ENCODE data around the gene TTC7B. TPM values are rescaled to one million over a fixed set of nuclear protein-coding genes. Genes with fewer than 3 reads are reported as not detected.

The TTC7B gene
- total RNA-seq, 4 donors from 2014 or later = 3.3 to 18.1 (median 10.0) TPM

- DNase-seq = no peak
- H3K36me3 ChIP-seq = peaks cover 0 to 14% (median 0%) of the 10 kb centered on the region in 3 donors
- H3K4me3 ChIP-seq = no peak overlapping the region
- 94 to 96% methylated on average over 6 of the region's 6 CpGs for WGBS, 2 donors
- intact Hi-C loops (cut with DNase I) = no loop called here
- no peaks in the 10 kb centered on the region for H3K27me3 ChIP-seq
- H3K27ac ChIP-seq = peak overlapping the region in 2 of 4 donors; percentile 33 to 44
- no peak for TF ChIP-seq POLR2A (IDR thresholded peaks at IDR 0.05)
- TF ChIP-seq CTCF (IDR thresholded peaks at IDR 0.05) = no peak
- peaks cover 0 to 42% (median 12%) of the 10 kb centered on the region in 3 donors for H3K4me1 ChIP-seq
- no peaks in the 10 kb centered on the region for H3K9me3 ChIP-seq
Measured at GRCh38 chr14:90645842-90646443, 170.3 kb downstream of the TTC7B start.

GRCh38 chr14:90644882-90645281 is 171.3 kb downstream of the TTC7B start:
- Histone ChIP-seq H3K27me3 (no peaks in the 10 kb centered on the region), H3K4me3 (no peak overlapping the region), H3K9me3 (no peaks in the 10 kb centered on the region), H3K4me1 (peaks cover 0 to 42% (median 12%) of the 10 kb centered on the region in 3 donors), H3K36me3 (peaks cover 0 to 14% (median 0%) of the 10 kb centered on the region in 3 donors), H3K27ac (peak overlapping the region; percentile 2 to 54 (median 26))
- no peak for TF ChIP-seq CTCF (IDR thresholded peaks at IDR 0.05)
- 32 to 46% methylated on average over 4 of the region's 4 CpGs for WGBS, 2 donors
- no peak for DNase-seq
- intact Hi-C loops (cut with DNase I) = no loop called here

- H3K9me3 ChIP-seq = no peaks in the 10 kb centered on the region
- H3K4me1 ChIP-seq = peaks cover 0 to 36% (median 12%) of the 10 kb centered on the region in 3 donors
- no peak overlapping the region for H3K4me3 ChIP-seq
- peak overlapping the region in 3 of 4 donors; percentile 1 to 54 (median 44) for H3K27ac ChIP-seq
- intact Hi-C loops (cut with DNase I) = no loop called here
- TF ChIP-seq CTCF (IDR thresholded peaks at IDR 0.05) (no peak), POLR2A (IDR thresholded peaks at IDR 0.05) (no peak)
- no peak for DNase-seq
- peaks cover 0 to 14% (median 0%) of the 10 kb centered on the region in 3 donors for H3K36me3 ChIP-seq
- 69 to 70% methylated on average over 9 of the region's 9 CpGs for WGBS, 2 donors
- no peaks in the 10 kb centered on the region for H3K27me3 ChIP-seq
Measured at GRCh38 chr14:90643982-90644670, 172.1 kb downstream of the TTC7B start.

GRCh38 chr14:90642244-90642717 is 173.9 kb downstream of the TTC7B start:
- H3K36me3 ChIP-seq = peaks cover 0 to 14% (median 0%) of the 10 kb centered on the region in 3 donors
- no peak for DNase-seq
- peak overlapping the region in 3 of 4 donors; percentile 7 to 45 (median 31) for H3K27ac ChIP-seq
- intact Hi-C loops (cut with DNase I) = no loop called here
- 51 to 60% methylated on average over 3 of the region's 3 CpGs for WGBS, 2 donors
- no peaks in the 10 kb centered on the region for H3K27me3 ChIP-seq
- TF ChIP-seq POLR2A (IDR thresholded peaks at IDR 0.05) (no peak), CTCF (IDR thresholded peaks at IDR 0.05) (no peak)
- no peaks in the 10 kb centered on the region for H3K9me3 ChIP-seq
- H3K4me3 ChIP-seq = no peak overlapping the region
- peaks cover 0 to 21% (median 12%) of the 10 kb centered on the region in 3 donors for H3K4me1 ChIP-seq

- no peak for DNase-seq
- Histone ChIP-seq H3K36me3 (peaks cover 0 to 14% (median 0%) of the 10 kb centered on the region in 3 donors), H3K9me3 (no peaks in the 10 kb centered on the region), H3K4me1 (peaks cover 0 to 21% (median 12%) of the 10 kb centered on the region in 3 donors), H3K4me3 (no peak overlapping the region), H3K27me3 (no peaks in the 10 kb centered on the region), H3K27ac (peak overlapping the region in 2 of 4 donors; percentile 31 to 45)
- intact Hi-C loops (cut with DNase I) = no loop called here
- TF ChIP-seq CTCF (IDR thresholded peaks at IDR 0.05) = no peak
- WGBS, 2 donors = 73 to 84% methylated on average over 6 of the region's 6 CpGs
Measured at GRCh38 chr14:90641615-90642243, 174.5 kb downstream of the TTC7B start.

Measured in esophagus squamous epithelium (tissue), 5 donors.